ENCODE data around the gene FDX1.

Gene FDX1

DNA sequence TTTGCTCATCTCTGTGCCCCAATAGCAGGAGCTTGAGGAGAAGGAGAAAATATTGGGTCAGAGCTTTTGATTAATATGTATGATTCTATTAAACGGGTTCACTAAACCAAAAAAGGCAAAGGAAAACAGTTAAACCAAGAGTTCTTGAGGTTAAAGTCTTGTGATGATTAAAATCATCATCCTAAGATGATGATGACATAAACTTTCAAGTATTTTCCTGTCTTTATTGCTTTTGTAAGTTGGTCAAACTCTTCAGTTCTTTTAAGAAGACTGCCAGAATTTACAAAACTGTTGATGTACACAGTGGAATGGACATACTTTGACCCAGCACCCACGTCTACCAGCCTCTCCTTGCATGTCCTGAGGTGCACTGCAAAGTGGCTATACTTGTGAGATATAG, 41.0 kb downstream of the FDX1 start:
- DNase-seq, result peak; percentile 20

DNA sequence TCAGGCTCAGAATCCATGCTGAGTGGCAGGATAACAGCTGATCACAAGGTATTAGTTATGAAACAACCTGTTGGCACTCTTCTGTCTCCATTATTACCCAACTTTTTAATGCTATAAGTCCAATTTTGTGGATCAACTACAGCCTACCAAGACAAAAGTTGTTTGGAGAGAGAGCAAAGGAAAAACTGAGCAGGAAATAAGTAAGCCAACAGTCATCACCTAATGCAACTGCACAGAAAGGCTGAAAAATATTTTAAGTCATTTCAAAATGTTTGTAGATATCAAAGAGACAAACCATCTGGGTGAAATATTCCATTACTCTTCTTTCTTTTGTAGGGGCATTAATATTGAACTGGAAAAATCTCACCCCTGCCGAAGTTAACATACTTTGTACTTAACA, 41.6 kb downstream of the FDX1 start:
- peak; percentile 37 for DNase-seq

DNA sequence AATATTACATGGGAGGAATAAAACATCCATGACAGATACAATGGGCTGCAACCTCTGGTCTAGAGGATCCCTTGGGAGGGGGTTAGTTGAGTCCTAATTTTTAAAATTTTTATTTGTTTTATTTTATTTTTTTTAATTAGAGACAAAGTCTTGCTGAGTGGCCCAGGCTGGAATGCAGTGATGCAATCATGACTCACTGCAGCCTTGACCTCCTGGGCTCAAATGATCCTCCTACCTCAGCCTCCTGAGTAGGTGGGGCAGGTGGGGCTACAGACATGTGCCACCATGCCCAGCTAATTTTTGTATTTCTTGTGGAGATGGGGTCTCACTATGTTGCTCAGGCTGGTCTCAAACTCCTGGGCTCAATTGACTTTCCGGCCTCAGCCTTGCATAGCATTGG, 43.1 kb downstream of the FDX1 start:
- peak; percentile 33 for DNase-seq

DNA sequence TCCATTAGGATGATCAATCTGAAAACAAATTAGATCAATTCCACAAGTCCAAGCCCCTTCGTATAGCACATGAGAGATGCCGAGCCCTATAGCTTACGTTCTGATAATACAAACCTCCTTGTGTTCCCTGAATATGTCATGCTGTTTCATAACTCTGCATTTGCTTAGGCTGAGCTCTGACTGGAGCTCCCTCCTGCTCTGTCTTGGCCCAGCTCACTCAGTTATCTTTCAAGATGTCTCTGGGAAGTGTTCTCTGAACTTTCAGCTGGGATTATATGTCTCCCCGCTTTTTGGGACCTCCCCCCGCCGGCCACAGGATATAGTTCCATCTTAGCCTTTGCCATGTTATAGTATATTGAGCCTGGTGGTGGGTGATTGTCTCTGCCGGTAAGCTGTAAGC, 44.0 kb downstream of the FDX1 start:
- DNase-seq, result no peak

DNA sequence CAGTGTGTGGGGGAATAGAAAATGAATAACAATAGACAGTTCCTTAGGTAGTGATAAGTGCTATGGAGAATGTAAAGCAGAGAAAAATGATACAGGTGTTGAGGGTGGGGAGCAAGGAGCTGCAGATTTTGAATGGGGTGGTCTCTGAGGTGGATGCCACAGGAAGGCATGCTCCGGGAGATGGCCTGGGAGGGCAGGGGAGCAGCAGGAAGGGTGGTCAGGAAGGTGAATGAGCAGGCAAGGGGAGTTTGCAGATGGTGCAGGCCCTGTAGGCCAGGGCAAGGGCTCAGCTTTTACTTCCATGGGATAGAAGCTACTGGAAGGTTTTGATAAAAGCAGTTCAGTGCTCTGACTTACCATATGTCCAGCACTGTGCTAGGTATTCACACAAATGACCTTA, 44.8 kb downstream of the FDX1 start:
- DNase-seq, result no peak

DNA sequence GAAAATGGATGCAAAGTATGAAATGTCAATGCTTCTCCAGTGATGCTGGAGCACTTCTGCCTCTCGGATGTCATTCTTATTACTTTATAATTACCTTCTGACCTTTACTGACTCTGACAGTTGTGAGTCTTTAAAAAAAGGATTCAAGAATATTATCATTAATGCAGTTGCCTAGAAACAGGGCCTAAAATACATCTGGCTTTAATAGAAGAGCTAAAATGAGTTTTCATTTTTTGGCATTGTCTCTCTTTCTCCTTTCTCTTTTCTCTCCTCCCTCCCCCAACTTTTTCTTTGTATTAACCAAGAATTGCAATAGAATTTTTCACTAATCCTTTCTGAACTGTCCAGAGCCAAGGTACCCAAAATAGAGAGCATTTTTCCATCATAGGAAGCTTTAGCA, 45.9 kb downstream of the FDX1 start:
- DNase-seq, result no peak

DNA sequence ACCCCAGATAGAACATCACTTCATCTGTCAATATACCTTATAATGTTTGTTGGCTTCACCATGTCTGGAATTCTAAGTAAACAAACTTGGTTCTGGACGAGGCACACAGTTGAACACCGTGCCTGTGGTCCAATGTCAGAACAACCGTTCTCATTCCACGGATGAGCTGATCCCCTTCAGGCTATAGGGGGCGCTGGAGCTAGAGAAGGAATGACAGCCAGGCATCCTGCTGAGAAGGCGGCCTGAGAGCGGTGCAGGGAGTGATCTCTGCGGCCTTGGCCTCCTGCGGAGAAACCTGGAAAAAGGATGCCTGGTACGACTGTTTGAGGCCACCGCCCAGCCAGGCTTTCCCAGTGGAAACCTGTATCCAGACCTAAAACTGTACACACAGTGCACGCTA, 48.7 kb downstream of the FDX1 start:
- DNase-seq, result no peak

DNA sequence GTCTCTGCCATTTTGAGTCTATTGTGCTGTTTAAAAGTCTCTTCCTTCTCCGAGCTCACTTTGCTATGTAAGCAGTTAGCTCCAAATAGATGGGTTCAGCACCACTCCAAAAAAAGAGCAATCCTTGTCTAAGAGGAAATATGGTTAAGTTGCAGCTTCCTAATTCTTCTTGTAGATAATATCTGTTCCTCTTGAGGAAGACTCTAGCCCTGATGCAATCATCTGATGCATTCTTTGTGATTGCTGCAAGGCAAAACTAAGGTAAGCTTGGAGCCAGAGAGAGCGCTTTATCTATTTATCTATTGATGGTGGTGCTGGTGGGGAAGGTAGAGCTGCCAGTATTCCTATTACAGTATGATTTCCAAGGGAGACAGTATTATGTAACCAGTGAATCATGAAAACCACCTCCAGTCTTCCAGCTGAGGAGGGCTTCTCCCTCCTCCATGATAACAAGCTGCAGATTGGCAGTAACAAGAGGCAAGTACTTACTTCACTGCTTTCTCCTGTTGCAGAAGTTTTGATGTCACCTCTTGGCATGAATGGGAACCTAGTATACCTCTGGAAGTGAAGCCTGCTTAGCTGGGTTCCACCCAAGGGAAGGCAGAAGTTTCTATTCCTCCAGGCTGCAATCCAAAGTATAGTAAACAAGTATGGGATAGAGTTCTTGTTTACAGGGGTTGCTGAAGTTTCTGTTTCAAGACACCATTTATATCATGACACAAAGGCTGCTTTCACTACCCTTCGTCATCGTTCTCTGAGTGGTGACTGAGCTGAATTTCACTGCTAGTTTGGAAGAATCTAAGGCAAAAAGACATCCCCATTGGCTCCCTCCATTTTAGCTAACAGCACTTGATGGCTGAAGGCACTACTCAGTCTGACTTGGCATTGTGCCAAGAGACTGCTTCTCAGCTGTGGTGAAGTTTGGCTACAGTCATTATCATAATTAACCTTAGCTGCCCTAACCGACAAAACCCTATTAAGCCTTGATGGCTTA, 49.7 kb downstream of the FDX1 start:
- DNase-seq, result peak; percentile 49

DNA sequence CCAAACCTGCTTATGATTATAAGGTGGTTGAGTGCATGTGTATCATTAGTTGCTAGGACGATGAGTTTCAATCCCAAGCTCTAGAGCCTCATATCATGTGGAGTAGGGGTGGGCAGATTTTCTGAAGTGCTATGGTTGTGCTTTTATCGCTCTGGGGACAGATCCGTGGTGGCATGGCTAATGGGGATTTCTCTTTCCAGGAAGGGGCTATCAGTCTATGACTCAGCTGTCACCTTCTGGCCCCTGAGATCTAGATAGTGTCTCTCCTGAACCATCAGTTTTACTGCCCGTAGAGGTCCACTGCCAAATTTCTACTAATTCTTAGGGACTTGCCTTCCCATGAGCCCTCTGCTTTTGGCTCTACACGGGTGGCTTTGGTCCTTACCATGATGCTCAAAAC, 51.8 kb downstream of the FDX1 start:
- DNase-seq, result no peak

DNA sequence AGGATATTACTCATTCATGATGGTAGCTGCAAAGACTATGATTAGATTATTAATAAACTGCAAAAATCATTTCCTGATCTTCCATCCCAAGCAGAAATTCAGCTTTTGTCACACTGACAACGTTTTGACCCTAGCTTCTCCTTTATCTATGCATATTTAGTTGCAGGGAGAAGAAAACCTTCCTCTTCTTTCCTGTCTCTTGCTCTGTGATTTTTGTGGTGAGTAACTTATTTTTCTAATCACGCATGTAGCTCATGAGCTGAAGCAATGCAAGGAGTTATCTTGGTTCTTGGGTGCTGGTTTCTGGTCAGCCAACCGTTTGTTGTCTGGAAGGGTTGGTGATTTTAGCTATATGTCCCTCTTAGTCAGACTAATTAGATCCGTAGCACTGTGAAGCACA, 56.4 kb downstream of the FDX1 start:
- no peak for DNase-seq

DNA sequence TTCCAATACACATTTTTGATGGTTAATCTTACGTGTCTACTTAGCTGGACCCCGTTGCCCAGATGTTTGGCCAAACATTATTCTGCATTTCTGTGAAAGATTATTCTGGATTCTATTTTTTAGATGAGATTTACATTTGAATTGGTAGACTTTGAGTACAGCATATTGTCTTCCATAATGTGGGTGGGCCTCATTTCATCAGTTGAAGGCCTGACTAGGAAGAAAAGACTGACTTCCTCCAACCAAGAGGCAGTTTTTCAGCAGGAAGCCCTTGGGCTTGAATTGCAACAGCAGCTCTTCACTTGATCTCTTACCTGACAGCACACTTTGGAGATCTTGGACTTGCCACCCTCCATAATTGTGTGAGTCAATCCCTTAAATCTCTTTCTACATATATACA, 58.7 kb downstream of the FDX1 start:
- DNase-seq, result no peak

DNA sequence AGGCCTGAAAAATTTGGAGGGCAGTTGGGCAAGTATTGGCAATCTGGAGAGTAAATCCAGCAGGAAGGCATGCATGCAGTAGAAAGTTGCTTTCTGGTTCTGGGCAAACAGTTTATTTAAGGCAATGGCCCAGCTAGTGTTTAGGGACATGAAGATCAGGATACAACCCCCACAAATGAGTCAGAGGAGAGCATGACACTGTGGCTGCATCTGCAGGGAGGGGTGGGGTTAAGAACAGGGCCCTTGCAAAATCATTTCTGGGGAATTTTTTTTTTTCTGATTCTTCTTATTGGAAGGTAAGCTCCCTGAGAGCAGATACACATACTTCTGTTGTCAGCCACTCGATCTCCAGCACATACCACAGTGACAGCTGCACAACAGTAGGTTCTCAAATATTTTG, 61.1 kb downstream of the FDX1 start:
- peak; percentile 66 for DNase-seq

DNA sequence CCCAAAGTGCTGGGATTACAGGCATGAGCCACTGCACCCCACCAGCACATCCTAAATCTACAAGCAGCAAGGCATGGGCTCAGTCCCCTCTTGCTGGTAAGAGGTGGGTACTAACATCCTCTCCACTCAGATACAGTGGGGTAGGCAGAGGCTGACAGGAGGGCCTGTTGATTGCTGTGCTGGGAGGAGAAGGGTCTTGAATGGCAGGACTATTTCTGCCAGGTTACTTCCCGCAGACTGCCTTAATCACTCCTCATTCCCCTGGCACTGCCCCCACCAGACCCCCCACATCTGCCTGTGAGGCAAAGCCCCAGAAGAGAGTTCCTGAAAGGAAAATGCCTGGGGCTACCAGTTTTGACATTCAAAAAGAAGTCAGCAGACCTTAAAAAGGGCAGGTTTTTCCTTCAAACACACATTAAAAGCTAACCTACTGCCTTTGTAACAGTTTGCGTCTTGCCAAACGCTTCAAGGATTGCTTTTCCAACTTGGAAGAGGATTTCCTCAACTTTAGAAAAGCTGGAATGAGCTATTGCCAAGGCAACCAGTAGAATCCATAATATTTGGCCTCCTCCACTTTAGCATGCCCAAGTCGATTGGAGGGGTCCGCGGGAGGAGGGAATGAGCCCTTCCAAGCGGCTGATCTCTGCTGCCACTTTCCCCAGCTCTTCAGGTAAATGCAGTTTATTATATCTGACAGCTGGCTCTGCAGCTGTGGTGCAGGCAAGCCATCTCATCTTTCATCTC, 62.0 kb downstream of the FDX1 start:
- no peak for DNase-seq

DNA sequence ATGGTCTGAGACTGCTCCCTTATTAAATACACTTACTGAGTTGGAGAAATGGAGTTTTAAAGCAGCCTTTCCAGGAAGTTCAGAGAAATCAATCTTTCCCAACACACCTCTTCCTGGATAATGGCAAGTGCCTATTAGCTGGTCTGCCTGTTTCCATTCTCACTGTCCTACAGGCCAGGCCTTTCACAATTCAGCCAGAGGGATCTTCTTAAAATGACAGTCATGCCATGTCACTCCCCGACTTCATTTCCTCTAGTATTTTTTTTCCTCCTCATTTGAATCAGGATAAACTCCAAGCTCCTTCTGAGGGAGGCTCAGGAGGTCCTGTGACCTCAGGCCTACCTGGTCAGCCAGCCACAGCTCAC, 62.6 kb downstream of the FDX1 start:
- DNase-seq, result no peak

DNA sequence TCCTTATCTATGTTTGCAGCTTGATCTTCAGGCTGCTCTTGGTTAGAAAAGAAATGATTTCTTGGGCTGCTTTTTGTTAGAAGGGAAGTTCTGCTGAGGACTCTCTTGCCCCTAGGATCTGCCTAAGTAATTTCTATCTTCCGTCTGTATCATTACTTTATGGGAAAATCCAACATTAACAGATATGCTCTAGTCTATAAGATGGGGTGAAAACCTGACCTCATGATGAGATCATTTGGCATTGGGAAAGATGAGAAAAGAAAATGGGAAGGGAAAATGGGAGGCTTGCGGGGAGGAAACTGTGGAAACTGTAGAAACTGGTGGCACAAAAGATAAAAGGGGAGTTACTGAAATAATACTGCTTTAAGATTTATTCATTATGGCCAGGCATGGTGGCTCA, 63.6 kb downstream of the FDX1 start:
- DNase-seq, result no peak

DNA sequence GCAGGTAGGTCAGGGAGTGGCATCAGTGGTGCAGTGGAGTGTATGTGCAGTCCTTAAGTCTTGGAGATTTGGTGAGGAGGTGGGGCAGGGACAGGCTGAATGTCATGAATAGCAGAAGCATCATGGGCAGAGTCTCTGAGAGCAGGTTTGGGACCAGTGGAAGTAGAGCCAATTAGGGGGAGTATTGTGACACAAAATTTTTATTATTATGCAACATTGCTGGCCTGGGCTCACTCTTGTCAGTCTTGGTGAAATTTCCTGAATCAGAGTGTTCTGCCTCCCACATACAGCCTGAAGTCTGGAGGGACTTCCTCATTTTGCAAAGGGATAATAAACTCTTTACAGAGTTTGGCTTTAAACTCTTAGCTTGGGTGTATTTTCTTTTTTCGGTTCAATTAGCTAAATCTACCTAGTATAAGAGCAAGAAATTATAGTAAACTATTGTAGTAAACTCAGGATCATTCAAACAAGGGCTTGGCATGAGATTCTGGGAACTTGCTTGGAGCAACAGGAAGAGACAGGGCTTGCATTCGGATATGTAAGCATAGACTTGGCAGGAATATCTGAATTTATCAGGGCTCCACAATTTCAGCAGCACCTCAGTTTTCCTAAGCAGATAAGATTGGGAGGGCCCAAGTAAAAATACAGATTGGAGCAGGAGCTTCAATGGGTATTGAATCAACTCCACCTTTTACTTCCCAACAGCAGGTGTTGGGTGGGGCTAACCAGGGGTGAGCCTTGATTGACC, 67.7 kb downstream of the FDX1 start:
- DNase-seq, result no peak

DNA sequence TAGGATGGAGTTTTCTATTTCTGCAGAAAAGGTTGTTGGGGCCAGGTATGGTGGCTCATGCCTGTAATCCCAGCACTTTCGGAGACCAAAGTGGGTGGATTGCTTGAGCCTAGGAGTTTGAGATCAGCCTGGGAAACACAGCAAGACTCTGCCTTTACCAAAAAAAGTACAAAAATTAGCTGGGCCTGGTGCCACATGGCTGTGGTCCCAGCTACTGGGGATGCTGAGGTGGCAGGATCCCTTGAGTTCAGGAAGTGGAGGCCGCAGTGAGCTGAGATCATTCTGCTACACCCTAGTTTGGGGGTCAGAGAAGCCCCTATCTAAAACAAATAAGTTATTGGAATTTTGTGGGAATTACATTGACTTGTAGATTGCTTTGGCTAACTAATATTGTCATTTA, 71.7 kb downstream of the FDX1 start:
- DNase-seq, result no peak

DNA sequence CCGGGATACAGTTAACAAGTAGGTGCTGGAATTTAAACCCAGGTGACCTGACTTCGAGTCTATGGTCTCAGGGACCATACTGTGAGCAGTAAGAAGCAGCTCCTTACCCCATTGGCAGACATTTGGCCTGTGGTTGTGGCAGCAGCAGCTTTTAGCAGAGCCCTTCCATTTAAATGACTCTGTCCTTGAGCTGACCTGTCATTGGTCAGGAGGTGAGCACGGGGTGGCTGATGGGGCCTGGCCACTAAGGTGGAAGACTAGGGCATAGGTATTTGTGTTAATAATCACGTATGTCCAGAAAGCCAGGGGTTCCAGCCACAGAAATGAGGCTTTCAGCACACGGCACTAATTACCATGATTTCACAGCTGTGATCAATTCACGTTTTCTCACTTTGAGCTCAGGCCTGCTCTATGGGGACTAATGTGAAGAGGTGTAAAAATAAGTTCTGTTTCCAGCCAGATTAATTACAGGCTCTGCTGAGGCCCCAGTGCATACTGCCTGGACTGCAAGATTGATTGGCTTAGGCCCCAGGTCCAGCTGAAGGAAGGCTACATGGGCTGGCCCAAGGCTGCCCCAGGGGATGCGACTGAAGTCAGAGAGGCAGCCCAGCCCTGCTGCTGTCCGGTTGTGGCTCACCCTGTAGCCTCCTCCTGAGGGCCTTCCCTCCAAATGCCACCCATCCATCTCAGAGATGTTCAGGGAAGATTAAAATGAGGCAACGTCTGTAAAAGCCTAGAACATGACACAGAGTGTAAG, 76.0 kb downstream of the FDX1 start:
- DNase-seq, result no peak

DNA sequence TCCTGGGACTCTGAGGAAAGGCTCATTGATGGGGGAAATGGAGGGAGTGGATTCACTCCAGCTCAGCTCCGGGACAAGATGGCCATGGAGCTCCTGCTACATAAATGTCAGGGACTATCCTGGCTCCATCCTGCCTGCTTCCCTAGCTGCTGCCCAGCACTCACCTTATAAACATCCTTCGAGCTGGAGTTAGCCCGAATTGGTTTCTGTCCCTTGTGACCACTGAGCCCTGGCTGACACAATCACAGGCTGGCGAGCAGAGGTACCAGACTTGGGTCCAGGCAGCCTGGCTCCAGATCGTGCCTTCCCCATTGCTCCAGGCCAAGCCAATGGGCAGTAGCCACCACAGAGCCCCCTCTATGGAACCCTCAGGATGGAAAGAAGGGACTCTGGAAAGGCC, 77.6 kb downstream of the FDX1 start:
- no peak for DNase-seq

DNA sequence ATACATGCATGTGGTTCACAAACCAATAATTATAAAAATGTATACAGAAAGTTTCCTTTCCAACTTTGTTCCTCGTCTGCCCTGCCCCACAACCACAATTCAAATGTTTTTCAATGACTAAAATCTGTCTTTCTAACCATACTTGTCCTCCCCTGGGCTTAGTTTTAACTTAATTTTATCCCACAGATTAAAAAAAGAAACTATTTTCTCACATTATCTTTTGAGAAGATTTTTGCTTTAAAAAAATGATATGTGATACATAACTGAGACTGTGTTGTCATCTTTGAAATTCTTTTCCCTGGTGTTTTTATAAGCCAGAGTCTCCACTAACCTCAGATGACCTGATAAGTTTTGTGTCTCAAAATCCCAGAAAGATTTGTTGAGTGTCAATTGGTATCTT, 79.0 kb downstream of the FDX1 start:
- DNase-seq, result no peak

DNA sequence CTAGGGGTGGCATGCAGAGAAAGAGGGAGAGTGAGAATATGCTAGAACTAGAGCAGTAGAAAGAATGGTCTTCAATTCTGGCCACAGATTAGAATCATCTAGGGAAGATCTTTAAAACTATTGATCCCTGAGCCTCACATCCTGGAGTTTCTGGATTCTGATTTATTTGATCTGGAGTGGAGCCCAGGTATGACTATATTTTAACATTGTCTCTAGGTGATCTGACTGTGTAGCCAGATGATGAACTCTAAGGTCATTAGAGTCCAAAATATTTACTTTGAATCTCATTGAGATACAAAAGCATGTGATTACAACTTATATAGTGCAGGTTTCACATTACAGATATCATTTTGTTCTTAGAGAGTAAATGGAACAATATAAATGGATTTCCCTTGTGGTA, 79.7 kb downstream of the FDX1 start:
- DNase-seq, result no peak

DNA sequence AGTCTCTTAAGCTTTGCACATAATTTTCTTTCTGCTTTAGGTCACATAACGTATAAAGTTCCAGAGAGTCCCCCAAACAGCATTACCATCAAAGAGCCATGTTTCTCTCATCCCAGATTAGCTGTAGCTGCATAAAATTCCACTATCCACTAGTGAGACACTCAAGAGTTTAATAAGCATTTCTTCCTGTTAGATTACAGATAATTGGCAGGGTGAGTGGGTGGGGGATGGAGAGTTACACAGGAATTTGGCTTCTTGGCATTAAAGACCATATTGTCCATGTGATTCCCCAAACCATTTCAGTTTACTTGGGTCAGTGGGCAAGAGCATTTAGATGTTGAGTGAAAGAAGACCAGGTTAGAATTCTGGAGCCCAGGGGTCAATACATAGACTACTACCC, 82.3 kb downstream of the FDX1 start:
- DNase-seq, result no peak

DNA sequence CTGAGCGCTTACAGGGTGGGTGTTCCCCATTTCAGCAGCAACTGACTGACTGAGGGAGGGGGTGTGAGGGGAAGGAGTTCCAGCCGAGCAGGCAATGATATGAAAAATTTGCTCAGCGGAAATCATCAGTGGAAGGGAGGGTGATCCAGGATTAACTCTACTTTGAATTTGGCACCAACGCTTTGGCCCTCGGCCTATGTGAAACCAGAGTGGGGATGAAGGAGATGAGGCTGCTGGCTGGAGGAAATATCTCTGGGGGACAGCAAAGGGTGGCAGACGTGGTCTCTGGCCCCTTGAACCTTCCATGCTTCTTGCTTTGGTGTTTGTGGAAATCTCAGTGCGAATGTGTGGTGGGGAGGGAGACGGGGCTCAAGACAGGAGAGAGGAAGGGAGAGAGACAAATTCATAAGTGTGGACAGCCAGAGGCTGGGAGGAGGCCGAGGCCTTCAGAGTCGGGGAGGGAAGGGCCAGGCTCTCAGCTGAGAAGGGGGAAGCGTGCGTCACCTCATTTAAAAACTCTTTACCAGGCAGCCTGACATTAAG, 83.6 kb downstream of the FDX1 start:
- no peak for DNase-seq
